ENCODE results near the gene ABHD5. TPM values are rescaled to one million over a fixed set of nuclear protein-coding genes. Genes with fewer than 3 reads are reported as not detected.

The ABHD5 gene
- total RNA-seq, 1 experiment from 2014 or later = 20.3 TPM

GRCh38 chr3:43691120-43691995 lies 620 bp downstream of the ABHD5 start:
- no peak for TF ChIP-seq CTCF (IDR thresholded peaks at IDR 0.05; ENCODE audit: unreplicated experiment)
- CTCF ChIA-PET = interaction anchor here (1.9 kb wide), 1 partner anchor 69 kb away, joined by 9 read pairs; the partner anchor contains the start of gene ANO10
- peak overlapping the region; percentile 94 for H3K4me3 Mint-ChIP-seq (ENCODE audit: low read depth, unreplicated experiment)
- DNase-seq = peak; percentile 78
- H3K27me3 Mint-ChIP-seq (ENCODE audit: unreplicated experiment) = no peaks in the 10 kb centered on the region
- no TSS peak for BruUV-seq (replicated peaks)
- peaks cover 44% of the 10 kb centered on the region for H3K4me1 Mint-ChIP-seq (ENCODE audit: low read depth, unreplicated experiment)
- intact Hi-C loops (cut with micrococcal nuclease; ENCODE audit: unreplicated experiment) = no loop called here
- H3K27ac Mint-ChIP-seq (ENCODE audit: unreplicated experiment) = peak overlapping the region; percentile 81
- peaks cover 31% of the 10 kb centered on the region for H3K36me3 Mint-ChIP-seq (ENCODE audit: insufficient read depth, unreplicated experiment)
- H3K9me3 Mint-ChIP-seq (ENCODE audit: low read depth, unreplicated experiment) = no peaks in the 10 kb centered on the region

GRCh38 chr3:43692085-43692855 lies 1.5 kb downstream of the ABHD5 start:
- DNase-seq = no peak
- peaks cover 31% of the 10 kb centered on the region for H3K36me3 Mint-ChIP-seq (ENCODE audit: insufficient read depth, unreplicated experiment)
- peak overlapping the region; percentile 81 for H3K27ac Mint-ChIP-seq (ENCODE audit: unreplicated experiment)
- TSS peak; percentile 73 for BruUV-seq (replicated peaks)
- peaks cover 53% of the 10 kb centered on the region for H3K4me1 Mint-ChIP-seq (ENCODE audit: low read depth, unreplicated experiment)
- no peaks in the 10 kb centered on the region for H3K9me3 Mint-ChIP-seq (ENCODE audit: low read depth, unreplicated experiment)
- no peak for TF ChIP-seq CTCF (IDR thresholded peaks at IDR 0.05; ENCODE audit: unreplicated experiment)
- CTCF ChIA-PET = no interaction called here
- no peaks in the 10 kb centered on the region for H3K27me3 Mint-ChIP-seq (ENCODE audit: unreplicated experiment)
- intact Hi-C loops (cut with micrococcal nuclease; ENCODE audit: unreplicated experiment) = no loop called here
- H3K4me3 Mint-ChIP-seq (ENCODE audit: low read depth, unreplicated experiment) = peak overlapping the region; percentile 94

GRCh38 chr3:43692971-43693370 lies 2.2 kb downstream of the ABHD5 start:
- no peak overlapping the region for H3K4me3 Mint-ChIP-seq (ENCODE audit: low read depth, unreplicated experiment)
- BruUV-seq (replicated peaks) = no TSS peak
- no peak overlapping the region for H3K27ac Mint-ChIP-seq (ENCODE audit: unreplicated experiment)
- peaks cover 31% of the 10 kb centered on the region for H3K36me3 Mint-ChIP-seq (ENCODE audit: insufficient read depth, unreplicated experiment)
- H3K4me1 Mint-ChIP-seq (ENCODE audit: low read depth, unreplicated experiment) = peaks cover 59% of the 10 kb centered on the region
- H3K9me3 Mint-ChIP-seq (ENCODE audit: low read depth, unreplicated experiment) = no peaks in the 10 kb centered on the region
- H3K27me3 Mint-ChIP-seq (ENCODE audit: unreplicated experiment) = no peaks in the 10 kb centered on the region
- DNase-seq = no peak
- no peak for TF ChIP-seq CTCF (IDR thresholded peaks at IDR 0.05; ENCODE audit: unreplicated experiment)
- intact Hi-C loops (cut with micrococcal nuclease; ENCODE audit: unreplicated experiment) = no loop called here
- CTCF ChIA-PET = interaction anchor here (0.6 kb wide), 1 partner anchor 1441 kb away, joined by 3 read pairs; no protein-coding TSS in a partner anchor

- intact Hi-C loops (cut with micrococcal nuclease; ENCODE audit: unreplicated experiment) = no loop called here
- H3K27me3 Mint-ChIP-seq (ENCODE audit: unreplicated experiment) = no peaks in the 10 kb centered on the region
- CTCF ChIA-PET = interaction anchor here (0.7 kb wide), 1 partner anchor 1059 kb away, joined by 3 read pairs; no protein-coding TSS in a partner anchor
- no peak for TF ChIP-seq CTCF (IDR thresholded peaks at IDR 0.05; ENCODE audit: unreplicated experiment)
- peaks cover 65% of the 10 kb centered on the region for H3K4me1 Mint-ChIP-seq (ENCODE audit: low read depth, unreplicated experiment)
- no peak overlapping the region for H3K27ac Mint-ChIP-seq (ENCODE audit: unreplicated experiment)
- no peak overlapping the region for H3K4me3 Mint-ChIP-seq (ENCODE audit: low read depth, unreplicated experiment)
- H3K36me3 Mint-ChIP-seq (ENCODE audit: insufficient read depth, unreplicated experiment) = peaks cover 31% of the 10 kb centered on the region
- BruUV-seq (replicated peaks) = no TSS peak
- no peak for DNase-seq
- no peaks in the 10 kb centered on the region for H3K9me3 Mint-ChIP-seq (ENCODE audit: low read depth, unreplicated experiment)
Observed at GRCh38 chr3:43693594-43693993, 2.9 kb downstream of the ABHD5 start.

Measured in Calu3 (cell line).